Neuronal stem cell (in vitro differentiated cells): ENCODE data around the gene CNTN5.

Source experiments
- DNase-seq: peaks from one replicate; pipeline ENCODE4 v3.0.0-alpha.2; 2013; ENCODE audit warnings: low spot score
- H2AFZ ChIP-seq: one replicate; pipeline ENCODE4 v1.6.1; 2013; ENCODE audit warnings: mild to moderate bottlenecking, low read length, inconsistent platforms
- H2AK5ac ChIP-seq: 2 replicates; pipeline ENCODE4 v1.6.1; 2013; ENCODE audit warnings: low read depth, mild to moderate bottlenecking, inconsistent platforms, low read length, moderate library complexity, mixed read lengths
- H2BK120ac ChIP-seq: 2 replicates; pipeline ENCODE4 v1.6.1; 2013; ENCODE audit warnings: low read depth, mild to moderate bottlenecking, inconsistent platforms, low read length, moderate library complexity, mixed read lengths
- H2BK12ac ChIP-seq: one replicate; pipeline ENCODE4 v1.6.1; 2013; ENCODE audit warnings: low read length, inconsistent platforms
- H2BK15ac ChIP-seq: 2 replicates; pipeline ENCODE4 v1.6.1; 2013; ENCODE audit warnings: mild to moderate bottlenecking, low read length, inconsistent platforms, mixed read lengths
- H2BK5ac ChIP-seq: one replicate; pipeline ENCODE4 v1.6.1; 2013; ENCODE audit warnings: inconsistent platforms, mild to moderate bottlenecking, low read length, moderate library complexity
- H3K14ac ChIP-seq: one replicate; pipeline ENCODE4 v1.6.1; 2013; ENCODE audit warnings: low read length, inconsistent platforms
- H3K18ac ChIP-seq: 2 replicates; pipeline ENCODE4 v1.6.1; 2013; ENCODE audit warnings: low read length, inconsistent platforms
- H3K23ac ChIP-seq: 2 replicates; pipeline ENCODE4 v1.6.1; 2013; ENCODE audit warnings: low read depth, mild to moderate bottlenecking, mixed read lengths, low read length, inconsistent platforms; ENCODE audit not compliant: poor library complexity
- H3K27ac ChIP-seq: replicated peaks from 3 replicates; pipeline ENCODE4 v1.5.1; 2013; ENCODE audit warnings: low read length, inconsistent platforms
- H3K27me3 ChIP-seq, 3 experiments: 2 replicates each; pipeline ENCODE4 v1.6.1; 2013; ENCODE audit warnings: low read length in 3 of 3, mild to moderate bottlenecking in 2 of 3, inconsistent platforms in 1 of 3, low read depth in 1 of 3, mixed read lengths in 1 of 3, moderate library complexity in 1 of 3; ENCODE audit not compliant: control insufficient read depth in 3 of 3, insufficient read depth in 3 of 3
- H3K36me3 ChIP-seq, 2 donors: replicated peaks in 1 of 2; 2 replicates each; pipeline ENCODE4 v1.6.1; 2013; ENCODE audit warnings: low read length in 2 of 2; ENCODE audit not compliant: control insufficient read depth in 2 of 2, insufficient read depth in 2 of 2
- H3K4ac ChIP-seq: 2 replicates; pipeline ENCODE4 v1.6.1; 2013; ENCODE audit warnings: inconsistent platforms, mild to moderate bottlenecking, low read length, moderate library complexity
- H3K4me1 ChIP-seq, 2 donors: 1 replicate in 1 of 2; 2 replicates in 1 of 2; pipeline ENCODE4 v1.6.1; 2013; ENCODE audit warnings: low read length in 2 of 2, low read depth in 1 of 2; ENCODE audit not compliant: control insufficient read depth in 2 of 2, insufficient read depth in 1 of 2
- H3K4me2 ChIP-seq: one replicate; pipeline ENCODE4 v1.6.1; 2013; ENCODE audit warnings: mild to moderate bottlenecking, low read length, inconsistent platforms; ENCODE audit not compliant: insufficient read depth, poor library complexity, severe bottlenecking
- H3K4me3 ChIP-seq, 2 donors: 2 replicates each; pipeline ENCODE4 v1.5.1; 2013; ENCODE audit warnings: low read length in 2 of 2, mild to moderate bottlenecking in 2 of 2, inconsistent platforms in 1 of 2, moderate library complexity in 1 of 2
- H3K79me1 ChIP-seq: one replicate; pipeline ENCODE4 v1.6.1; 2013; ENCODE audit warnings: low read depth, mild to moderate bottlenecking, inconsistent platforms, low read length, moderate library complexity
- H3K9ac ChIP-seq: one replicate; pipeline ENCODE4 v1.6.1; 2013; ENCODE audit warnings: mild to moderate bottlenecking, low read depth, low read length, inconsistent platforms; ENCODE audit not compliant: poor library complexity
- H3K9me3 ChIP-seq, 2 donors: replicated peaks in 1 of 2; 2 replicates each; pipeline versions ENCODE3 to v1.6.1; 2013; ENCODE audit warnings: low read length in 2 of 2, mild to moderate bottlenecking in 2 of 2, inconsistent platforms in 1 of 2, low read depth in 1 of 2, mixed read lengths in 1 of 2, moderate library complexity in 1 of 2; ENCODE audit not compliant: control insufficient read depth in 2 of 2, insufficient read depth in 1 of 2
- H4K8ac ChIP-seq: one replicate; pipeline ENCODE4 v1.6.1; 2013; ENCODE audit warnings: low read depth, mild to moderate bottlenecking, inconsistent platforms, low read length, moderate library complexity
- H4K91ac ChIP-seq: one replicate; pipeline ENCODE4 v1.6.1; 2013; ENCODE audit warnings: low read length, low read depth, mild to moderate bottlenecking, inconsistent platforms; ENCODE audit not compliant: poor library complexity
- WGBS, 2 donors: extraction: QIAGEN DNeasy Blood & Tissue Kit; methylation state at CpG; one replicate each; pipeline ENCODE4 v1.1.7; 2013; ENCODE audit warnings: missing lambda C conversion rate in 2 of 2, mixed read lengths in 1 of 2; ENCODE audit not compliant: insufficient read length in 2 of 2, insufficient replicate concordance in 1 of 2; ENCODE audit errors: extremely low coverage in 2 of 2; 5-methylcytosine and 5-hydroxymethylcytosine counted together

Gene CNTN5

GRCh38 chr11:99349151-99349673 is 328.5 kb downstream of the CNTN5 start:
- WGBS, 2 donors = no CpG with 5 or more reads among the region's 5 CpGs
- Histone ChIP-seq H3K23ac (no peak overlapping the region), H3K27ac (no peak overlapping the region), H3K9ac (no peak overlapping the region), H3K4me3 (no peak overlapping the region), H3K36me3 (no peaks in the 10 kb centered on the region), H3K9me3 (no peaks in the 10 kb centered on the region), H4K91ac (no peak overlapping the region), H3K79me1 (no peaks in the 10 kb centered on the region), H2BK15ac (no peak overlapping the region), H3K4me1 (no peaks in the 10 kb centered on the region), H2AK5ac (no peak overlapping the region), H2AFZ (no peak overlapping the region), H2BK5ac (no peak overlapping the region), H3K14ac (no peak overlapping the region), H3K4me2 (no peak overlapping the region), H2BK120ac (no peak overlapping the region), H4K8ac (no peak overlapping the region), H3K27me3 (no peaks in the 10 kb centered on the region), H3K18ac (no peak overlapping the region), H3K4ac (no peak overlapping the region), H2BK12ac (no peak overlapping the region)
- no peak for DNase-seq

- Histone ChIP-seq H2AK5ac (no peak overlapping the region), H3K14ac (no peak overlapping the region), H2BK5ac (no peak overlapping the region), H3K9ac (no peak overlapping the region), H3K23ac (no peak overlapping the region), H3K18ac (no peak overlapping the region), H3K36me3 (no peaks in the 10 kb centered on the region), H2AFZ (no peak overlapping the region), H4K8ac (no peak overlapping the region), H3K4me2 (no peak overlapping the region), H3K4ac (no peak overlapping the region), H3K9me3 (no peaks in the 10 kb centered on the region), H3K4me1 (no peaks in the 10 kb centered on the region), H3K27ac (no peak overlapping the region), H3K79me1 (no peaks in the 10 kb centered on the region), H2BK12ac (no peak overlapping the region), H2BK120ac (no peak overlapping the region), H2BK15ac (no peak overlapping the region), H3K4me3 (no peak overlapping the region), H4K91ac (no peak overlapping the region), H3K27me3 (no peaks in the 10 kb centered on the region)
- DNase-seq = no peak
- no CpG with 5 or more reads among the region's 1 CpG for WGBS, 2 donors
Measured at GRCh38 chr11:99351624-99352023, 330.9 kb downstream of the CNTN5 start.

- no CpG with 5 or more reads among the region's 5 CpGs for WGBS, 2 donors
- no peak overlapping the region for H3K4ac ChIP-seq
- no peak overlapping the region for H3K18ac ChIP-seq
- H2BK15ac ChIP-seq = no peak overlapping the region
- H2AK5ac ChIP-seq = no peak overlapping the region
- no peaks in the 10 kb centered on the region for H3K9me3 ChIP-seq
- no peak for DNase-seq
- H2BK12ac ChIP-seq = no peak overlapping the region
- no peak overlapping the region for H3K4me2 ChIP-seq
- no peaks in the 10 kb centered on the region for H3K79me1 ChIP-seq
- H3K14ac ChIP-seq = no peak overlapping the region
- H3K4me1 ChIP-seq = no peaks in the 10 kb centered on the region
- no peak overlapping the region for H4K8ac ChIP-seq
- no peaks in the 10 kb centered on the region for H3K36me3 ChIP-seq
- H4K91ac ChIP-seq = no peak overlapping the region
- H2BK5ac ChIP-seq = no peak overlapping the region
- H2BK120ac ChIP-seq = no peak overlapping the region
- no peak overlapping the region for H3K4me3 ChIP-seq
- H3K27me3 ChIP-seq = no peaks in the 10 kb centered on the region
- H3K23ac ChIP-seq = no peak overlapping the region
- H2AFZ ChIP-seq = no peak overlapping the region
- no peak overlapping the region for H3K9ac ChIP-seq
- H3K27ac ChIP-seq = no peak overlapping the region
Measured at GRCh38 chr11:99352642-99353041, 331.9 kb downstream of the CNTN5 start.

GRCh38 chr11:99366546-99366945 is 345.8 kb downstream of the CNTN5 start:
- peaks cover 0 to 13% of the 10 kb centered on the region in 2 donors for H3K4me1 ChIP-seq
- no peaks in the 10 kb centered on the region for H3K9me3 ChIP-seq
- no peak overlapping the region for H2BK15ac ChIP-seq
- no peak overlapping the region for H3K14ac ChIP-seq
- no peaks in the 10 kb centered on the region for H3K79me1 ChIP-seq
- H2AFZ ChIP-seq = no peak overlapping the region
- no peak overlapping the region for H2BK5ac ChIP-seq
- H4K8ac ChIP-seq = no peak overlapping the region
- H3K36me3 ChIP-seq = no peaks in the 10 kb centered on the region
- H3K4ac ChIP-seq = no peak overlapping the region
- no peaks in the 10 kb centered on the region for H3K27me3 ChIP-seq
- no CpG with 5 or more reads among the region's 7 CpGs for WGBS, 2 donors
- H3K4me2 ChIP-seq = no peak overlapping the region
- no peak overlapping the region for H3K23ac ChIP-seq
- H3K4me3 ChIP-seq = no peak overlapping the region
- H3K27ac ChIP-seq = no peak overlapping the region
- no peak overlapping the region for H2BK120ac ChIP-seq
- H2AK5ac ChIP-seq = no peak overlapping the region
- no peak overlapping the region for H3K9ac ChIP-seq
- DNase-seq = no peak
- no peak overlapping the region for H4K91ac ChIP-seq
- H2BK12ac ChIP-seq = no peak overlapping the region
- no peak overlapping the region for H3K18ac ChIP-seq
